B cell (primary cell): ENCODE results near the gene TMEM35B. TPM values are rescaled to one million over a fixed set of nuclear protein-coding genes. Genes with fewer than 3 reads are reported as not detected.

Experiments
- ATAC-seq: fragments of 200-7000 bp; cut with Tn5 transposase; one replicate; pipeline ENCODE4 v1.10.0; 2021; ENCODE audit warnings: low read depth, mild to moderate bottlenecking, moderate number of reproducible peaks, moderate library complexity
- CTCF ChIA-PET: fragments of 350-600 bp; sonication (Branson Sonifier 250); formaldehyde crosslinking; loops from one replicate; lab custom pipeline; 2021; ENCODE audit warnings: antibody characterized with exemption, inconsistent platforms; lab: Charles Lee
- POLR2A ChIA-PET: fragments of 350-600 bp; sonication (Branson Sonifier 250); formaldehyde crosslinking; loops from one replicate; lab custom pipeline; 2021; ENCODE audit warnings: antibody characterized with exemption; lab: Charles Lee
- DNase-seq: peaks from one replicate; pipeline ENCODE4 v3.0.0; 2013
- H2AFZ ChIP-seq: 2 replicates; pipeline ENCODE4 v1.6.1; 2012; ENCODE audit warnings: mild to moderate bottlenecking, low read depth, low read length; ENCODE audit not compliant: insufficient read depth, poor library complexity, severe bottlenecking
- H3K27ac ChIP-seq, 2 donors: 1 replicate in 1 of 2; 2 replicates in 1 of 2; pipeline ENCODE4 v1.5.1; 2012 to 2013; ENCODE audit warnings: low read length in 2 of 2, mild to moderate bottlenecking in 2 of 2, moderate library complexity in 1 of 2
- H3K27me3 ChIP-seq, 4 experiments: fragments of 200-600 bp in 1 of 4; sonication (generic) in 1 of 4; replicated peaks in 1 of 4; 1 replicate in 2 of 4; 2 replicates in 2 of 4; pipeline versions ENCODE4 v1.6.1 to v1.7.0; 2013 to 2016; ENCODE audit warnings: low read length in 3 of 4, mild to moderate bottlenecking in 2 of 4, mixed read lengths in 1 of 4, moderate library complexity in 1 of 4; ENCODE audit not compliant: insufficient read depth in 4 of 4, control insufficient read depth in 3 of 4; ENCODE audit errors: control extremely low read depth in 1 of 4
- H3K36me3 ChIP-seq, 2 experiments: replicated peaks in 1 of 2; 1 replicate in 1 of 2; 2 replicates in 1 of 2; pipeline versions ENCODE4 v1.6.1 to v1.7.1; 2013; ENCODE audit warnings: low read length in 1 of 2; ENCODE audit not compliant: insufficient read depth in 2 of 2, control insufficient read depth in 1 of 2; ENCODE audit errors: control extremely low read depth in 1 of 2, extremely low read depth in 1 of 2
- H3K4me1 ChIP-seq, 2 donors: fragments of 200-600 bp in 1 of 2; sonication (generic) in 1 of 2; 1 replicate in 1 of 2; 2 replicates in 1 of 2; pipeline versions ENCODE4 v1.5.1 to v1.6.1; 2013 to 2017; ENCODE audit warnings: low read length in 2 of 2; ENCODE audit not compliant: control insufficient read depth in 2 of 2, insufficient read depth in 2 of 2
- H3K4me2 ChIP-seq: replicated peaks from 2 replicates; pipeline ENCODE3; 2012; ENCODE audit warnings: mild to moderate bottlenecking, low read depth, low read length; ENCODE audit not compliant: poor library complexity, severe bottlenecking
- H3K4me3 ChIP-seq, 5 experiments: fragments of 200-600 bp in 1 of 5; sonication (generic) in 1 of 5; 1 replicate in 3 of 5; 2 replicates in 2 of 5; pipeline versions ENCODE4 v1.5.1 to v1.7.0; 2011 to 2016; ENCODE audit warnings: low read length in 4 of 5, mild to moderate bottlenecking in 4 of 5, low read depth in 2 of 5, control low read depth in 1 of 5, moderate library complexity in 1 of 5; ENCODE audit not compliant: insufficient read depth in 1 of 5; ENCODE audit errors: control extremely low read depth in 1 of 5, extremely low read depth in 1 of 5
- H3K79me2 ChIP-seq: fragments of 200-600 bp; sonication (generic); one replicate; pipeline ENCODE4 v1.6.0; 2016; ENCODE audit warnings: low read length; ENCODE audit not compliant: control insufficient read depth, insufficient read depth
- H3K9ac ChIP-seq: fragments of 200-600 bp; sonication (generic); 2 replicates; pipeline ENCODE4 v1.6.1; 2017; ENCODE audit warnings: mild to moderate bottlenecking, low read length, moderate library complexity
- H3K9me3 ChIP-seq, 3 donors: one replicate each; pipeline versions ENCODE4 v1.6.1 to v1.7.1; 2013; ENCODE audit warnings: low read length in 2 of 3; ENCODE audit not compliant: control insufficient read depth in 2 of 3, insufficient read depth in 1 of 3; ENCODE audit errors: control extremely low read depth in 1 of 3
- H4K20me1 ChIP-seq: 2 replicates; pipeline ENCODE4 v1.6.0; 2012; ENCODE audit warnings: mild to moderate bottlenecking, low read length; ENCODE audit not compliant: insufficient read depth, control insufficient read depth, poor library complexity, severe bottlenecking
- H3K27ac Mint-ChIP-seq: one replicate; pipeline ENCODE4 v1.8.0; 2021; ENCODE audit warnings: mixed read lengths
- H3K27me3 Mint-ChIP-seq: one replicate; pipeline ENCODE4 v1.8.0; 2021; ENCODE audit warnings: mixed read lengths
- H3K4me1 Mint-ChIP-seq: one replicate; pipeline ENCODE4 v1.8.0; 2021; ENCODE audit warnings: mixed read lengths
- H3K4me3 Mint-ChIP-seq: one replicate; pipeline ENCODE4 v1.8.0; 2021; ENCODE audit warnings: mixed read lengths
- H3K9me3 Mint-ChIP-seq: one replicate; pipeline ENCODE4 v1.8.0; 2022; ENCODE audit warnings: mixed read lengths; ENCODE audit not compliant: insufficient read depth
- EZH2 ChIP-seq: IDR thresholded peaks from 2 replicates; pipeline ENCODE4 v1.6.1; 2012; ENCODE audit warnings: borderline replicate concordance, low read depth, mild to moderate bottlenecking, moderate library complexity, low read length; ENCODE audit not compliant: insufficient read depth, poor library complexity, severe bottlenecking
- WGBS: methylation state at CpG from one replicate; pipeline ENCODE4 v1.1.5; 2013; ENCODE audit warnings: missing lambda C conversion rate; ENCODE audit not compliant: insufficient coverage; 5-methylcytosine and 5-hydroxymethylcytosine counted together
- intact Hi-C: fragments of 100-400 bp; cut with micrococcal nuclease; formaldehyde crosslinking; loops from one replicate; pipeline ENCODE4 v1.10.0; 2022
- polyA plus RNA-seq: library from polyadenylated mRNA; depleted of rRNA; stranded (reverse); fragments of >200 nt; gene quantifications from 2 replicates; pipeline ENCODE4 v1.2.3, GENCODE V29; 2012
- total RNA-seq, 2 donors: library from RNA; stranded (reverse); fragments of 120-200 nt in 1 of 2; gene quantifications; 1 replicate in 1 of 2; 2 replicates in 1 of 2; pipeline versions ENCODE4 v1.2.3 to v1.2.4, GENCODE V29; 2013 to 2022
- TF ChIP-seq, protein P1 (sequence below): fragments of 200-600 bp; IDR thresholded peaks from one replicate; pipeline ENCODE4 v1.8.0; 2022; ENCODE audit warnings: antibody characterized with exemption, mild to moderate bottlenecking

Gene TMEM35B
- total and polyA plus RNA-seq, 2 donors (not counting 1 experiment from before 2014, with no cell fraction given), result 15.9 to 16.2 TPM

- no peak for TF ChIP-seq EZH2
- TF ChIP-seq, protein P1, sequence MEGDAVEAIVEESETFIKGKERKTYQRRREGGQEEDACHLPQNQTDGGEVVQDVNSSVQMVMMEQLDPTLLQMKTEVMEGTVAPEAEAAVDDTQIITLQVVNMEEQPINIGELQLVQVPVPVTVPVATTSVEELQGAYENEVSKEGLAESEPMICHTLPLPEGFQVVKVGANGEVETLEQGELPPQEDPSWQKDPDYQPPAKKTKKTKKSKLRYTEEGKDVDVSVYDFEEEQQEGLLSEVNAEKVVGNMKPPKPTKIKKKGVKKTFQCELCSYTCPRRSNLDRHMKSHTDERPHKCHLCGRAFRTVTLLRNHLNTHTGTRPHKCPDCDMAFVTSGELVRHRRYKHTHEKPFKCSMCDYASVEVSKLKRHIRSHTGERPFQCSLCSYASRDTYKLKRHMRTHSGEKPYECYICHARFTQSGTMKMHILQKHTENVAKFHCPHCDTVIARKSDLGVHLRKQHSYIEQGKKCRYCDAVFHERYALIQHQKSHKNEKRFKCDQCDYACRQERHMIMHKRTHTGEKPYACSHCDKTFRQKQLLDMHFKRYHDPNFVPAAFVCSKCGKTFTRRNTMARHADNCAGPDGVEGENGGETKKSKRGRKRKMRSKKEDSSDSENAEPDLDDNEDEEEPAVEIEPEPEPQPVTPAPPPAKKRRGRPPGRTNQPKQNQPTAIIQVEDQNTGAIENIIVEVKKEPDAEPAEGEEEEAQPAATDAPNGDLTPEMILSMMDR, result no peak
- no peak overlapping the region for H3K4me2 ChIP-seq
- H4K20me1 ChIP-seq, result no peaks in the 10 kb centered on the region
- no peaks in the 10 kb centered on the region for H3K79me2 ChIP-seq
- H2AFZ ChIP-seq, result no peak overlapping the region
- Mint-ChIP-seq H3K4me1 (no peaks in the 10 kb centered on the region), H3K4me3 (no peak overlapping the region), H3K27ac (no peak overlapping the region), H3K27me3 (no peaks in the 10 kb centered on the region), H3K9me3 (no peaks in the 10 kb centered on the region)
- WGBS, result no CpG with 5 or more reads among the region's 5 CpGs
- H3K9ac ChIP-seq, result no peak overlapping the region
- no peaks in the 10 kb centered on the region for H3K4me1 ChIP-seq
- no peak overlapping the region for H3K27ac ChIP-seq
- POLR2A ChIA-PET, result no interaction called here
- CTCF ChIA-PET, result no interaction called here
- intact Hi-C loops, result no loop called here
- H3K4me3 ChIP-seq, result no peak overlapping the region
- peaks cover 2 to 23% of the 10 kb centered on the region in 2 experiments for H3K36me3 ChIP-seq
- H3K9me3 ChIP-seq, result no peaks in the 10 kb centered on the region
- DNase-seq, result no peak
- no peak for ATAC-seq
- no peaks in the 10 kb centered on the region for H3K27me3 ChIP-seq
Measured at GRCh38 chr1:34994878-34995277, 9.7 kb upstream of the TMEM35B start.

GRCh38 chr1:34988581-34988980, 3.4 kb upstream of the TMEM35B start:
- no peak overlapping the region for H3K27ac Mint-ChIP-seq
- intact Hi-C loops, result no loop called here
- peaks cover 18% of the 10 kb centered on the region for H3K4me1 Mint-ChIP-seq
- ChIA-PET CTCF (no interaction called here), POLR2A (no interaction called here)
- H3K4me3 Mint-ChIP-seq, result no peak overlapping the region
- Histone ChIP-seq H3K36me3 (peaks cover 0 to 14% of the 10 kb centered on the region in 2 experiments), H3K9me3 (no peaks in the 10 kb centered on the region), H2AFZ (no peak overlapping the region), H3K4me1 (peaks cover 13 to 19% of the 10 kb centered on the region in 2 donors), H4K20me1 (peaks cover 9% of the 10 kb centered on the region), H3K27me3 (no peaks in the 10 kb centered on the region), H3K79me2 (peaks cover 21% of the 10 kb centered on the region), H3K4me2 (no peak overlapping the region), H3K4me3 (no peak overlapping the region), H3K27ac (no peak overlapping the region), H3K9ac (no peak overlapping the region)
- ATAC-seq (no peak), DNase-seq (no peak)
- H3K9me3 Mint-ChIP-seq, result no peaks in the 10 kb centered on the region
- H3K27me3 Mint-ChIP-seq, result no peaks in the 10 kb centered on the region
- no peak for TF ChIP-seq EZH2
- TF ChIP-seq, protein P1, result no peak
